ENCODE data around the gene MTARC1.

DNA sequence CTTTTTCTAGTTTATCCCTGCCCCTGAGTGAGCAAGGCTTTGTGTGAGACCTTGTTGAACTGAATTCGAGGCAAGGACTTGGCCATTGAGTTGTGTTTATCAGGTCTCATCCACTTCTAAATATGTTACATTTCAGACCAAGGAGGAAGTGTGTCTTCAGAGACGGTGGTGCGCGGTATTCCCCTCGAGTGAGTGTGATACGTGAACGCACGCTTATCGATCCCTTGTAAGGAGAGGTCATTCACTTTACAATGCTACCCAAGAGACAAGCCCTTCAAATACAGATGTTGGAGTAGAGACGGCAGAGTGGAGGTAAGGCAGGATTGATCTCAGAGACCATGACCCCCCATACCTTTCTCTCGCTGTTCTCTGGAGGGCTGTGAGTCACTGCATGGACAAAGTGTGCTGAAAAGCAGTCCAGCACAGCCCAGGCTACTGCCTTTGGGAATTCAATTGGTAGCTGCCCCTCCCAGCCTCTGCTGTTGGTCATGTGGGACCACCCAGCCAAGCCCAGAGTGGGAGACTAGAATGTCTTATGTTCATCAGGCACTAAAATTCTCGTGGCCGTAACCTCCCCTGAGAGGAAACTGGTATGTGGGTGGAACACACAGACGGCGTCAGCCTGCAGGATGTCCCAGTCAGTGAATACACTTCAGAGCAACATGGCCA is 16.3 kb upstream of the MTARC1 start:
- TF ChIP-seq POLR2AphosphoS5 (IDR thresholded peaks at IDR 0.05; ENCODE audit: low read depth, low read length) (no peak), TAF1 (IDR thresholded peaks at IDR 0.05; ENCODE audit: borderline replicate concordance, insufficient read depth, low read length) (no peak), SIN3A (IDR thresholded peaks at IDR 0.05; ENCODE audit: borderline replicate concordance, insufficient read depth, low read length) (no peak)
- TF ChIP-seq, protein P1, sequence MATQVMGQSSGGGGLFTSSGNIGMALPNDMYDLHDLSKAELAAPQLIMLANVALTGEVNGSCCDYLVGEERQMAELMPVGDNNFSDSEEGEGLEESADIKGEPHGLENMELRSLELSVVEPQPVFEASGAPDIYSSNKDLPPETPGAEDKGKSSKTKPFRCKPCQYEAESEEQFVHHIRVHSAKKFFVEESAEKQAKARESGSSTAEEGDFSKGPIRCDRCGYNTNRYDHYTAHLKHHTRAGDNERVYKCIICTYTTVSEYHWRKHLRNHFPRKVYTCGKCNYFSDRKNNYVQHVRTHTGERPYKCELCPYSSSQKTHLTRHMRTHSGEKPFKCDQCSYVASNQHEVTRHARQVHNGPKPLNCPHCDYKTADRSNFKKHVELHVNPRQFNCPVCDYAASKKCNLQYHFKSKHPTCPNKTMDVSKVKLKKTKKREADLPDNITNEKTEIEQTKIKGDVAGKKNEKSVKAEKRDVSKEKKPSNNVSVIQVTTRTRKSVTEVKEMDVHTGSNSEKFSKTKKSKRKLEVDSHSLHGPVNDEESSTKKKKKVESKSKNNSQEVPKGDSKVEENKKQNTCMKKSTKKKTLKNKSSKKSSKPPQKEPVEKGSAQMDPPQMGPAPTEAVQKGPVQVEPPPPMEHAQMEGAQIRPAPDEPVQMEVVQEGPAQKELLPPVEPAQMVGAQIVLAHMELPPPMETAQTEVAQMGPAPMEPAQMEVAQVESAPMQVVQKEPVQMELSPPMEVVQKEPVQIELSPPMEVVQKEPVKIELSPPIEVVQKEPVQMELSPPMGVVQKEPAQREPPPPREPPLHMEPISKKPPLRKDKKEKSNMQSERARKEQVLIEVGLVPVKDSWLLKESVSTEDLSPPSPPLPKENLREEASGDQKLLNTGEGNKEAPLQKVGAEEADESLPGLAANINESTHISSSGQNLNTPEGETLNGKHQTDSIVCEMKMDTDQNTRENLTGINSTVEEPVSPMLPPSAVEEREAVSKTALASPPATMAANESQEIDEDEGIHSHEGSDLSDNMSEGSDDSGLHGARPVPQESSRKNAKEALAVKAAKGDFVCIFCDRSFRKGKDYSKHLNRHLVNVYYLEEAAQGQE (IDR thresholded peaks at IDR 0.05; ENCODE audit: insufficient read depth in 1 of 2, low read depth in 2 of 2, low read length in 2 of 2) = no peak
